Activated CD8-positive, alpha-beta memory T cell treated with anti-CD3 and anti-CD28 coated beads, Interleukin-2, amount 50 U/mL, for 24 hours (primary cell): ENCODE measurements around the gene LOXL1.
A peak's percentile ranks its signal among the peaks of the same experiment; 100 is the strongest.

Source experiments
- DNase-seq: peaks from one replicate; pipeline ENCODE4 v3.0.0-alpha.2; 2020; ENCODE audit errors: extremely low read depth

The LOXL1 gene

GRCh38 chr15:73993211-73993994, 67.1 kb downstream of the LOXL1 start:
- DNase-seq = no peak

GRCh38 chr15:73994413-73994883, 68.2 kb downstream of the LOXL1 start, which contains the start of gene PML:
TSS of gene PML (plus strand) at chr15:73994716. CDS start at chr15:73994813, 97 bp downstream.
- peak; percentile 87 for DNase-seq

- no peak for DNase-seq
These were observed 68.8 kb downstream of the LOXL1 start for GRCh38 chr15:73994912-73995622.

GRCh38 chr15:73996267-73996666, 70.0 kb downstream of the LOXL1 start:
- no peak for DNase-seq

GRCh38 chr15:73996939-73997338, 70.7 kb downstream of the LOXL1 start:
- DNase-seq = no peak

- DNase-seq = no peak
These were observed 71.7 kb downstream of the LOXL1 start for GRCh38 chr15:73997986-73998385.
